22Rv1 (cell line): ENCODE measurements around the gene HHLA2.
"Not testable (repeated sequence)": the region's sequence is repeated elsewhere in the genome, so short reads cannot be mapped to it uniquely, and the experiment has no call there.

ENCODE experiments used
- H3K27ac ChIP-seq: fragments of 450-650 bp; 2 replicates; pipeline ENCODE4 v1.5.1; 2017
- CTCF ChIP-seq: fragments of 450-650 bp; IDR thresholded peaks from 2 replicates; pipeline ENCODE4 v1.5.1; 2017; ENCODE audit warnings: mild to moderate bottlenecking
- ZFX ChIP-seq: fragments of 450-650 bp; IDR thresholded peaks from 2 replicates; pipeline ENCODE4 v1.6.1; 2017; ENCODE audit warnings: antibody characterized with exemption, borderline replicate concordance

HHLA2 gene

GRCh38 chr3:108296239-108296638 lies at the start of gene HHLA2:
TSS of gene HHLA2 (plus strand) at chr3:108296548. CDS start at chr3:108351814, 55,266 bp downstream.
- 0 out of 2 replicates have a peak within 1 kb of the TSS, but pooled peaks have one; percentile 9 for H3K27ac ChIP-seq

GRCh38 chr3:108250626-108251025 lies 45.7 kb upstream of the HHLA2 start:
- TF ChIP-seq CTCF (no peak), ZFX (no peak)
- H3K27ac ChIP-seq = peak overlapping the region; percentile 38

More at GRCh38 chr3:108296239-108296638, at the start of gene HHLA2:
- TF ChIP-seq CTCF = no peak
- TF ChIP-seq ZFX = no peak

DNA sequence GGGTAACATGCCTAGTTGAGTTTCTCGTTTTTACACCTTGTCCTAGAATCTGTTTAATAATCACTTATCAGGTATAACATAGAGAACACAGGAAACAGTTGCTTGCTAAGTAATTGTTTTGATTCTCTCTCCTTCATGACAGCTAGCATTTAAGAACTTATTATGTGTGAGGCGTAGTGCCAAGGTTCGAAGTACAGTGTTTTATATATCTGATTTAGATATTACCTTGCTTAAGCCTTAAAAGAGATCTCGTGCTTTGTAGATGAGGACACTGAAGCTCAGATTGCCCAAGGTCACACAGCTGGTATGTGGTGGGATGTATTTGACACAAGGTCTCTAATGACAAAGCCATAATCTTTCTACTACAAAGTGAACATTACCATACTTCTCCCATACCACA lies 45.1 kb upstream of the HHLA2 start:
- H3K27ac ChIP-seq = peak overlapping the region; percentile 38
- no peak for TF ChIP-seq ZFX
- TF ChIP-seq CTCF = no peak

- TF ChIP-seq CTCF (no peak), ZFX (no peak)
- no peak overlapping the region for H3K27ac ChIP-seq
Measured at GRCh38 chr3:108251844-108252243, 44.5 kb upstream of the HHLA2 start.

GRCh38 chr3:108255131-108255530 lies 41.2 kb upstream of the HHLA2 start:
- no peak overlapping the region for H3K27ac ChIP-seq
- no peak for TF ChIP-seq CTCF
- no peak for TF ChIP-seq ZFX

- H3K27ac ChIP-seq = not testable (repeated sequence)
Measured at GRCh38 chr3:108264534-108265298, 31.6 kb upstream of the HHLA2 start.

- H3K27ac ChIP-seq = not testable (repeated sequence)
Measured at GRCh38 chr3:108268235-108268634, 28.1 kb upstream of the HHLA2 start.

DNA sequence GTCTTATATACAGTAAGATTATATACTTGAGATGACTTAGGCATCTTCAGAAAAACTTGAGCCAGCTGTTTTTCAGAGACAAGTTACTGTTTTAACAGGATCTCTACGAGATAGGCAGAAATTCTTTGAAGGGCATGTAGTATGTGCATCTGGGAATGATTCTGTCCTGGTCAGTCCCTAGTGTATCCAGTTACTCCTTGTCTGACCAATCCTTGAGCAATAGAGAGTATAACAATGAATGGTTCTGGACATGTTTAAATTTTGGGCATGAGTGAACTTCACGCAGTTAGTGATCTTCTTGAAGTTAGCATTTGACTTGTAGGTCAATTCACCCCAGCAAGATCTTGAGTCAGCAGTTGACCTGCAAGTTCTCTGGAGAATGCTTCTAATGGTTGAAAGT lies 24.7 kb upstream of the HHLA2 start:
- H3K27ac ChIP-seq = no peak overlapping the region
- TF ChIP-seq CTCF = no peak
- TF ChIP-seq ZFX = no peak

- H3K27ac ChIP-seq = not testable (repeated sequence)
Measured at GRCh38 chr3:108279066-108279465, 17.3 kb upstream of the HHLA2 start.
